NB4 (cell line): ENCODE results near the gene INTS3.

Source experiments
- POLR2A ChIP-seq: IDR thresholded peaks from 2 replicates; pipeline ENCODE4 v1.6.1; 2011; ENCODE audit warnings: mild to moderate bottlenecking; ENCODE audit not compliant: insufficient read length; ENCODE audit errors: extremely low read depth
- TF ChIP-seq, protein P1 (sequence below): IDR thresholded peaks from one replicate; pipeline ENCODE4 v1.5.1; 2012; ENCODE audit warnings: low read depth, low read length
- TF ChIP-seq, protein P2 (sequence below): IDR thresholded peaks from 2 replicates; pipeline ENCODE4 v1.6.1; 2011; ENCODE audit warnings: low read depth, low read length

DNA sequence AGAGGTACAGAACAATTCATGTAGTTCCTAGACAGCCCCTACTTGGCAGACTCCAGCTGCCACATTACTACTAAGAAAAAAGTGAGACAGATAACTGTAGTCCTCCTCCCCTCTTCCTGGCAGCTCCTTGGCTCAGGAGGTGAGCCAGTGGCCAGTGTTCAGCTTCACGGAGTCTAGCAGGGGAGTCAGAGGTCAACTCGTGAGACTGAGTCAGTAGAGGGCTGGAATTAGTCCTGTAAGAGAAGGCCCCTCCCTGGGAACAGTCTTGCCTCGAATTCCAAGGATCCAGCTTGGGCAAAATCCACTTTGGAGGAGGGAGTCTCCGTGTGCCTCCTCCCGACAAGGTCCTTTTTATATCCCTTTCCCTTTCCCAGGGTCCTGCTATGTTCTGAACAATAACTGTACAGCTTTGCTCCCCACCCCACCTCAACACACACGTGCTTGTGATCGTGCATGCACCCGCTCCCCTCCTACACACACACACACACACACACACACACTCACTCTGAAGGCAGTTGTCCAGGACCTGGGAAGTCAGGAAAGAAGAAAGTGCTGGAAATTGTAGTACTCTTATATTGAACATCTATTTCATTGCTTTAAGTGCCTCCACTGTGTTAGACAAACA, 24.8 kb downstream of the INTS3 start:
- no peak for TF ChIP-seq POLR2A
- TF ChIP-seq, protein P1, sequence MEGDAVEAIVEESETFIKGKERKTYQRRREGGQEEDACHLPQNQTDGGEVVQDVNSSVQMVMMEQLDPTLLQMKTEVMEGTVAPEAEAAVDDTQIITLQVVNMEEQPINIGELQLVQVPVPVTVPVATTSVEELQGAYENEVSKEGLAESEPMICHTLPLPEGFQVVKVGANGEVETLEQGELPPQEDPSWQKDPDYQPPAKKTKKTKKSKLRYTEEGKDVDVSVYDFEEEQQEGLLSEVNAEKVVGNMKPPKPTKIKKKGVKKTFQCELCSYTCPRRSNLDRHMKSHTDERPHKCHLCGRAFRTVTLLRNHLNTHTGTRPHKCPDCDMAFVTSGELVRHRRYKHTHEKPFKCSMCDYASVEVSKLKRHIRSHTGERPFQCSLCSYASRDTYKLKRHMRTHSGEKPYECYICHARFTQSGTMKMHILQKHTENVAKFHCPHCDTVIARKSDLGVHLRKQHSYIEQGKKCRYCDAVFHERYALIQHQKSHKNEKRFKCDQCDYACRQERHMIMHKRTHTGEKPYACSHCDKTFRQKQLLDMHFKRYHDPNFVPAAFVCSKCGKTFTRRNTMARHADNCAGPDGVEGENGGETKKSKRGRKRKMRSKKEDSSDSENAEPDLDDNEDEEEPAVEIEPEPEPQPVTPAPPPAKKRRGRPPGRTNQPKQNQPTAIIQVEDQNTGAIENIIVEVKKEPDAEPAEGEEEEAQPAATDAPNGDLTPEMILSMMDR, result no peak
- TF ChIP-seq, protein P2, sequence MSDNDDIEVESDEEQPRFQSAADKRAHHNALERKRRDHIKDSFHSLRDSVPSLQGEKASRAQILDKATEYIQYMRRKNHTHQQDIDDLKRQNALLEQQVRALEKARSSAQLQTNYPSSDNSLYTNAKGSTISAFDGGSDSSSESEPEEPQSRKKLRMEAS, result no peak
